GM23338 (cell line): ENCODE results near the gene THSD4. TPM values are rescaled to one million over a fixed set of nuclear protein-coding genes. Genes with fewer than 3 reads are reported as not detected.

Experiments used
- ATAC-seq: fragments of 200-7000 bp; cut with Tn5 transposase; 3 replicates; pipeline ENCODE4 v1.9.1; 2020
- DNase-seq: peaks from one replicate; pipeline ENCODE4 v3.0.0-alpha.2; 2015; ENCODE audit warnings: low spot score
- H2AFZ ChIP-seq: fragments of 200-600 bp; sonication (generic); 2 replicates; pipeline ENCODE4 v1.8.0; 2016; ENCODE audit warnings: antibody characterized with exemption, mild to moderate bottlenecking, moderate library complexity
- H3F3A ChIP-seq: fragments of 200-600 bp; sonication (generic); replicated peaks from 2 replicates; pipeline ENCODE4 v1.8.0; 2017; ENCODE audit warnings: antibody characterized with exemption, mixed run types, low read depth
- H3K27ac ChIP-seq: fragments of 200-600 bp; sonication (generic); 2 replicates; pipeline ENCODE4 v1.6.1; 2016; ENCODE audit warnings: low read depth
- H3K27me3 ChIP-seq: fragments of 200-600 bp; sonication (generic); 2 replicates; pipeline ENCODE4 v1.8.0; 2016; ENCODE audit warnings: mild to moderate bottlenecking, mixed run types, moderate library complexity; ENCODE audit not compliant: insufficient read depth
- H3K36me3 ChIP-seq: fragments of 200-600 bp; sonication (generic); 2 replicates; pipeline ENCODE4 v1.8.0; 2016; ENCODE audit warnings: mild to moderate bottlenecking; ENCODE audit not compliant: insufficient read depth
- H3K4me1 ChIP-seq: fragments of 200-600 bp; sonication (generic); 2 replicates; pipeline ENCODE4 v1.8.0; 2016; ENCODE audit warnings: mild to moderate bottlenecking, moderate library complexity; ENCODE audit not compliant: insufficient read depth
- H3K4me2 ChIP-seq: fragments of 200-600 bp; sonication (generic); 2 replicates; pipeline ENCODE4 v1.7.1; 2017; ENCODE audit warnings: mixed run types
- H3K4me3 ChIP-seq: fragments of 200-600 bp; sonication (generic); 2 replicates; pipeline ENCODE4 v1.6.1; 2016; ENCODE audit warnings: mixed run types
- H3K79me2 ChIP-seq: fragments of 200-600 bp; sonication (generic); replicated peaks from 2 replicates; pipeline ENCODE4 v1.8.0; 2017; ENCODE audit warnings: mild to moderate bottlenecking; ENCODE audit not compliant: insufficient read depth
- H3K9me2 ChIP-seq: fragments of 200-600 bp; sonication (generic); 2 replicates; pipeline ENCODE4 v1.8.0; 2017; ENCODE audit not compliant: insufficient read depth
- H4K20me1 ChIP-seq: fragments of 200-600 bp; sonication (generic); replicated peaks from 2 replicates; pipeline ENCODE4 v1.8.0; 2017; ENCODE audit warnings: mild to moderate bottlenecking; ENCODE audit not compliant: insufficient read depth
- H3K27ac Mint-ChIP-seq: 2 replicates; pipeline ENCODE4 v1.8.0; 2020; ENCODE audit warnings: inconsistent platforms, mild to moderate bottlenecking, moderate library complexity, mixed read lengths
- H3K27me3 Mint-ChIP-seq: 3 replicates; pipeline ENCODE4 v1.8.0; 2022; ENCODE audit warnings: low read depth, mild to moderate bottlenecking, moderate library complexity, mixed read lengths, inconsistent platforms; ENCODE audit not compliant: insufficient read depth, poor library complexity
- H3K36me3 Mint-ChIP-seq: 3 replicates; pipeline ENCODE4 v1.8.0; 2021; ENCODE audit warnings: low read depth, mild to moderate bottlenecking, inconsistent platforms, moderate library complexity, mixed read lengths
- H3K4me1 Mint-ChIP-seq: 3 replicates; pipeline ENCODE4 v1.8.0; 2020; ENCODE audit warnings: mild to moderate bottlenecking, inconsistent platforms, mixed read lengths
- H3K4me3 Mint-ChIP-seq: 3 replicates; pipeline ENCODE4 v1.8.0; 2021; ENCODE audit warnings: moderate library complexity, mild to moderate bottlenecking, inconsistent platforms, mixed read lengths
- H3K9me3 Mint-ChIP-seq: 3 replicates; pipeline ENCODE4 v1.8.0; 2020; ENCODE audit warnings: moderate library complexity, mild to moderate bottlenecking, inconsistent platforms, mixed read lengths
- EZH2 ChIP-seq: fragments of 200-600 bp; sonication (generic); IDR thresholded peaks from one replicate; pipeline ENCODE4 v1.8.0; 2017; ENCODE audit warnings: antibody characterized with exemption, mild to moderate bottlenecking, low read depth; ENCODE audit not compliant: unreplicated experiment
- EZH2phosphoT487 ChIP-seq: fragments of 200-600 bp; sonication (generic); IDR thresholded peaks from one replicate; pipeline ENCODE4 v1.8.1; 2018; ENCODE audit warnings: antibody characterized with exemption; ENCODE audit not compliant: unreplicated experiment
- NANOG ChIP-seq: IDR thresholded peaks from 2 replicates; pipeline ENCODE4 v1.6.1; 2016; ENCODE audit warnings: antibody characterized with exemption, borderline replicate concordance
- POLR2AphosphoS5 ChIP-seq: IDR thresholded peaks from 2 replicates; pipeline ENCODE4 v1.6.1; 2016; ENCODE audit warnings: antibody characterized with exemption, low read depth
- ZNF114 ChIP-seq: fragments of 250-450 bp; sonication (Bioruptor Pico); IDR thresholded peaks from 2 replicates; pipeline ENCODE4 v1.5.0; 2020; ENCODE audit warnings: mild to moderate bottlenecking, moderate library complexity
- polyA plus RNA-seq: library from polyadenylated mRNA; unstranded; fragments of >200 nt; fragmentation: Nextera tagmentation; extraction: Ambion mirVana; gene quantifications from 2 replicates; pipeline ENCODE4 v1.2.1, GENCODE V29; 2016
- total RNA-seq: library from RNA; depleted of rRNA; stranded (reverse); fragments of >200 nt; shearing (Covaris generic); gene quantifications from 2 replicates; pipeline ENCODE4 v1.2.3, GENCODE V29; 2014
- TF ChIP-seq, protein P1 (sequence below): IDR thresholded peaks from 2 replicates; pipeline ENCODE4 v1.6.1; 2016; ENCODE audit warnings: antibody characterized with exemption
- TF ChIP-seq, protein P2 (sequence below): fragments of 250-450 bp; sonication (Bioruptor Pico); IDR thresholded peaks from 2 replicates; pipeline ENCODE4 v1.5.0; 2020; ENCODE audit warnings: mild to moderate bottlenecking, moderate library complexity
- TF ChIP-seq, protein P3 (sequence below), 2 experiments: fragments of 200-600 bp in 1 of 2; sonication (generic) in 1 of 2; conservative IDR thresholded peaks; 2 replicates each; pipeline versions ENCODE4 v1.5.1 to v1.6.1; 2016 to 2017; ENCODE audit warnings: antibody characterized with exemption in 2 of 2, low read depth in 2 of 2, mild to moderate bottlenecking in 2 of 2, moderate library complexity in 1 of 2

The THSD4 gene
- total and polyA plus RNA-seq, 2 experiments from 2014 or later: 2.0 to 7.4 TPM

DNA sequence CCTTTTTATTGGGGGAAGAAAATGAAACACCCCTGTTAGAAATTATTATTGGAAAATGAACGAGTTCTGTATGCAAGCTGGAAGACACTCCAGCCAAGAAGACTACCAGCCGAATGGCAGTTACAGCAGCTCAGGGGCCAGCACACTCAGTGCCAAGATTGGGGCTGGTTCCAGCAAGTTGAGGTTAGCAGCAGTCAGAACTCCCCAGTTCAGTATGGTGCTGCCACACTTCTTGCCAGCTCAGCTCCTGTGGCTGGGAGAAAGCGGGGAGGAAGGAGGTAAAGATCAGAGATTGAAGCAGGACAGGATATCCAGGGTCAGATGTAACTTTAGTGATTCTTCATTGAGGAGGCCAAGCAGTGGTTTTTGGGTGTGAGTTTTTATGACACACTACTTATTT, 414.8 kb downstream of the THSD4 start:
- no peak overlapping the region for H3K27ac Mint-ChIP-seq
- Histone ChIP-seq H3K79me2 (no peaks in the 10 kb centered on the region), H3K36me3 (no peaks in the 10 kb centered on the region), H2AFZ (no peak overlapping the region), H3K4me1 (0 out of 2 replicates have a peak, but pooled peaks cover 3% of the 10 kb centered on the region), H4K20me1 (no peaks in the 10 kb centered on the region), H3K27me3 (no peaks in the 10 kb centered on the region), H3K9me2 (no peaks in the 10 kb centered on the region), H3K4me2 (no peak overlapping the region), H3K27ac (no peak overlapping the region), H3K4me3 (no peak overlapping the region), H3F3A (no peaks in the 10 kb centered on the region)
- peaks cover 11% of the 10 kb centered on the region; the same call in 2 of the 3 replicates for H3K4me1 Mint-ChIP-seq
- H3K36me3 Mint-ChIP-seq: no peaks in the 10 kb centered on the region
- TF ChIP-seq, protein P1, sequence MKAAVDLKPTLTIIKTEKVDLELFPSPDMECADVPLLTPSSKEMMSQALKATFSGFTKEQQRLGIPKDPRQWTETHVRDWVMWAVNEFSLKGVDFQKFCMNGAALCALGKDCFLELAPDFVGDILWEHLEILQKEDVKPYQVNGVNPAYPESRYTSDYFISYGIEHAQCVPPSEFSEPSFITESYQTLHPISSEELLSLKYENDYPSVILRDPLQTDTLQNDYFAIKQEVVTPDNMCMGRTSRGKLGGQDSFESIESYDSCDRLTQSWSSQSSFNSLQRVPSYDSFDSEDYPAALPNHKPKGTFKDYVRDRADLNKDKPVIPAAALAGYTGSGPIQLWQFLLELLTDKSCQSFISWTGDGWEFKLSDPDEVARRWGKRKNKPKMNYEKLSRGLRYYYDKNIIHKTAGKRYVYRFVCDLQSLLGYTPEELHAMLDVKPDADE: no peak
- no peak for TF ChIP-seq EZH2
- TF ChIP-seq EZH2phosphoT487: no peak
- TF ChIP-seq POLR2AphosphoS5: no peak
- H3K9me3 Mint-ChIP-seq: no peaks in the 10 kb centered on the region
- H3K27me3 Mint-ChIP-seq: no peaks in the 10 kb centered on the region
- no peak for DNase-seq
- no peak overlapping the region for H3K4me3 Mint-ChIP-seq
- no peak for ATAC-seq

DNA sequence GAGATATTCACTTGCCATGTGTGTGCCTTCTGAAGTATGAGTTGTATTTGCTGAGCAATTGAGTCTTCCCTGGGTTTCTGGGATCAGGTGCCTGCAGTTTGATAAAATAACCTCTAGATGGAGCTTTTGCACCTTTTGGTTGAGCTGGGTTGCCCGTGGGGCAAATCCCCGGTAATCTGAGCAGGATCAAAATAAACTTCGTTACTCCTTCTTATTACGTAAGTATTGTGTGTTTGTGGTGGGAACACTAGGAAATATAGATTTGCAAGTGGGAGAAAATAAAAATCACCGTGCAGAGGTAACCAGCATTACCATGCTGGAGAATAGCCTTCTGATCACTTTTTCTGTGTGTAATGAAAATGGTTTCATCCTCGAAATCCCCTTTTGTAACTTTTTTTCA, 417.7 kb downstream of the THSD4 start:
- no peak overlapping the region for H3K4me2 ChIP-seq
- no peaks in the 10 kb centered on the region for H3K9me2 ChIP-seq
- H3K79me2 ChIP-seq: no peaks in the 10 kb centered on the region
- DNase-seq (peak; percentile 75), ATAC-seq (peak; percentile 78)
- TF ChIP-seq, protein P2, sequence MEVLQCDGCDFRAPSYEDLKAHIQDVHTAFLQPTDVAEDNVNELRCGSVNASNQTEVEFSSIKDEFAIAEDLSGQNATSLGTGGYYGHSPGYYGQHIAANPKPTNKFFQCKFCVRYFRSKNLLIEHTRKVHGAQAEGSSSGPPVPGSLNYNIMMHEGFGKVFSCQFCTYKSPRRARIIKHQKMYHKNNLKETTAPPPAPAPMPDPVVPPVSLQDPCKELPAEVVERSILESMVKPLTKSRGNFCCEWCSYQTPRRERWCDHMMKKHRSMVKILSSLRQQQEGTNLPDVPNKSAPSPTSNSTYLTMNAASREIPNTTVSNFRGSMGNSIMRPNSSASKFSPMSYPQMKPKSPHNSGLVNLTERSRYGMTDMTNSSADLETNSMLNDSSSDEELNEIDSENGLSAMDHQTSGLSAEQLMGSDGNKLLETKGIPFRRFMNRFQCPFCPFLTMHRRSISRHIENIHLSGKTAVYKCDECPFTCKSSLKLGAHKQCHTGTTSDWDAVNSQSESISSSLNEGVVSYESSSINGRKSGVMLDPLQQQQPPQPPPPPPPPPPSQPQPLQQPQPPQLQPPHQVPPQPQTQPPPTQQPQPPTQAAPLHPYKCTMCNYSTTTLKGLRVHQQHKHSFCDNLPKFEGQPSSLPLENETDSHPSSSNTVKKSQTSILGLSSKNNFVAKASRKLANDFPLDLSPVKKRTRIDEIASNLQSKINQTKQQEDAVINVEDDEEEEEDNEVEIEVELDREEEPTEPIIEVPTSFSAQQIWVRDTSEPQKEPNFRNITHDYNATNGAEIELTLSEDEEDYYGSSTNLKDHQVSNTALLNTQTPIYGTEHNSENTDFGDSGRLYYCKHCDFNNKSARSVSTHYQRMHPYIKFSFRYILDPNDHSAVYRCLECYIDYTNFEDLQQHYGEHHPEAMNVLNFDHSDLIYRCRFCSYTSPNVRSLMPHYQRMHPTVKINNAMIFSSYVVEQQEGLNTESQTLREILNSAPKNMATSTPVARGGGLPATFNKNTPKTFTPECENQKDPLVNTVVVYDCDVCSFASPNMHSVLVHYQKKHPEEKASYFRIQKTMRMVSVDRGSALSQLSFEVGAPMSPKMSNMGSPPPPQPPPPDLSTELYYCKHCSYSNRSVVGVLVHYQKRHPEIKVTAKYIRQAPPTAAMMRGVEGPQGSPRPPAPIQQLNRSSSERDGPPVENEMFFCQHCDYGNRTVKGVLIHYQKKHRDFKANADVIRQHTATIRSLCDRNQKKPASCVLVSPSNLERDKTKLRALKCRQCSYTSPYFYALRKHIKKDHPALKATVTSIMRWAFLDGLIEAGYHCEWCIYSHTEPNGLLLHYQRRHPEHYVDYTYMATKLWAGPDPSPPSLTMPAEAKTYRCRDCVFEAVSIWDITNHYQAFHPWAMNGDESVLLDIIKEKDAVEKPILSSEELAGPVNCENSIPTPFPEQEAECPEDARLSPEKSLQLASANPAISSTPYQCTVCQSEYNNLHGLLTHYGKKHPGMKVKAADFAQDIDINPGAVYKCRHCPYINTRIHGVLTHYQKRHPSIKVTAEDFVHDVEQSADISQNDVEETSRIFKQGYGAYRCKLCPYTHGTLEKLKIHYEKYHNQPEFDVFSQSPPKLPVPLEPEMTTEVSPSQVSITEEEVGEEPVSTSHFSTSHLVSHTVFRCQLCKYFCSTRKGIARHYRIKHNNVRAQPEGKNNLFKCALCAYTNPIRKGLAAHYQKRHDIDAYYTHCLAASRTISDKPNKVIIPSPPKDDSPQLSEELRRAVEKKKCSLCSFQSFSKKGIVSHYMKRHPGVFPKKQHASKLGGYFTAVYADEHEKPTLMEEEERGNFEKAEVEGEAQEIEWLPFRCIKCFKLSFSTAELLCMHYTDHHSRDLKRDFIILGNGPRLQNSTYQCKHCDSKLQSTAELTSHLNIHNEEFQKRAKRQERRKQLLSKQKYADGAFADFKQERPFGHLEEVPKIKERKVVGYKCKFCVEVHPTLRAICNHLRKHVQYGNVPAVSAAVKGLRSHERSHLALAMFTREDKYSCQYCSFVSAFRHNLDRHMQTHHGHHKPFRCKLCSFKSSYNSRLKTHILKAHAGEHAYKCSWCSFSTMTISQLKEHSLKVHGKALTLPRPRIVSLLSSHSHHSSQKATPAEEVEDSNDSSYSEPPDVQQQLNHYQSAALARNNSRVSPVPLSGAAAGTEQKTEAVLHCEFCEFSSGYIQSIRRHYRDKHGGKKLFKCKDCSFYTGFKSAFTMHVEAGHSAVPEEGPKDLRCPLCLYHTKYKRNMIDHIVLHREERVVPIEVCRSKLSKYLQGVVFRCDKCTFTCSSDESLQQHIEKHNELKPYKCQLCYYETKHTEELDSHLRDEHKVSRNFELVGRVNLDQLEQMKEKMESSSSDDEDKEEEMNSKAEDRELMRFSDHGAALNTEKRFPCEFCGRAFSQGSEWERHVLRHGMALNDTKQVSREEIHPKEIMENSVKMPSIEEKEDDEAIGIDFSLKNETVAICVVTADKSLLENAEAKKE (CRISPR knock-in tag): no peak
- TF ChIP-seq, protein P1: no peak
- TF ChIP-seq ZNF114 (no peak), NANOG (no peak)
- TF ChIP-seq, protein P3, sequence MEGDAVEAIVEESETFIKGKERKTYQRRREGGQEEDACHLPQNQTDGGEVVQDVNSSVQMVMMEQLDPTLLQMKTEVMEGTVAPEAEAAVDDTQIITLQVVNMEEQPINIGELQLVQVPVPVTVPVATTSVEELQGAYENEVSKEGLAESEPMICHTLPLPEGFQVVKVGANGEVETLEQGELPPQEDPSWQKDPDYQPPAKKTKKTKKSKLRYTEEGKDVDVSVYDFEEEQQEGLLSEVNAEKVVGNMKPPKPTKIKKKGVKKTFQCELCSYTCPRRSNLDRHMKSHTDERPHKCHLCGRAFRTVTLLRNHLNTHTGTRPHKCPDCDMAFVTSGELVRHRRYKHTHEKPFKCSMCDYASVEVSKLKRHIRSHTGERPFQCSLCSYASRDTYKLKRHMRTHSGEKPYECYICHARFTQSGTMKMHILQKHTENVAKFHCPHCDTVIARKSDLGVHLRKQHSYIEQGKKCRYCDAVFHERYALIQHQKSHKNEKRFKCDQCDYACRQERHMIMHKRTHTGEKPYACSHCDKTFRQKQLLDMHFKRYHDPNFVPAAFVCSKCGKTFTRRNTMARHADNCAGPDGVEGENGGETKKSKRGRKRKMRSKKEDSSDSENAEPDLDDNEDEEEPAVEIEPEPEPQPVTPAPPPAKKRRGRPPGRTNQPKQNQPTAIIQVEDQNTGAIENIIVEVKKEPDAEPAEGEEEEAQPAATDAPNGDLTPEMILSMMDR (conservative IDR thresholded peaks at IDR 0.05; ENCODE audit: low read depth in 2 of 2): peak; percentile 81 to 94
- no peaks in the 10 kb centered on the region for H3K27me3 ChIP-seq
- Mint-ChIP-seq H3K36me3 (no peaks in the 10 kb centered on the region), H3K27ac (no peak overlapping the region), H3K27me3 (no peaks in the 10 kb centered on the region), H3K4me1 (no peaks in the 10 kb centered on the region), H3K4me3 (no peak overlapping the region), H3K9me3 (no peaks in the 10 kb centered on the region)
- no peak overlapping the region for H3K4me3 ChIP-seq
- no peaks in the 10 kb centered on the region for H3K36me3 ChIP-seq
- no peaks in the 10 kb centered on the region for H4K20me1 ChIP-seq
- no peaks in the 10 kb centered on the region for H3K4me1 ChIP-seq
- H3F3A ChIP-seq: no peaks in the 10 kb centered on the region
- H2AFZ ChIP-seq: no peak overlapping the region
- no peak overlapping the region for H3K27ac ChIP-seq
